LNCaP clone FGC (cell line): Measurements from ENCODE around the gene FRK.
A peak's percentile ranks its signal among the peaks of the same experiment; 100 is the strongest.

Experiments
- DNase-seq: peaks from one replicate; pipeline ENCODE4 v3.0.0-alpha.2; 2011; ENCODE audit warnings: low read depth
- H3K4me3 ChIP-seq: 2 replicates; pipeline ENCODE4 v1.5.1; 2011; ENCODE audit warnings: mild to moderate bottlenecking, low read depth, low read length, control low read depth
- CTCF ChIP-seq: IDR thresholded peaks from 2 replicates; pipeline ENCODE4 v1.5.1; 2012; ENCODE audit warnings: mild to moderate bottlenecking; ENCODE audit not compliant: control insufficient read depth, insufficient read depth; ENCODE audit errors: extremely low read depth

FRK gene

GRCh38 chr6:116074732-116075390 lies 14.2 kb upstream of the FRK start:
- TF ChIP-seq CTCF = no peak
- no peak overlapping the region for H3K4me3 ChIP-seq
- DNase-seq = no peak

DNA sequence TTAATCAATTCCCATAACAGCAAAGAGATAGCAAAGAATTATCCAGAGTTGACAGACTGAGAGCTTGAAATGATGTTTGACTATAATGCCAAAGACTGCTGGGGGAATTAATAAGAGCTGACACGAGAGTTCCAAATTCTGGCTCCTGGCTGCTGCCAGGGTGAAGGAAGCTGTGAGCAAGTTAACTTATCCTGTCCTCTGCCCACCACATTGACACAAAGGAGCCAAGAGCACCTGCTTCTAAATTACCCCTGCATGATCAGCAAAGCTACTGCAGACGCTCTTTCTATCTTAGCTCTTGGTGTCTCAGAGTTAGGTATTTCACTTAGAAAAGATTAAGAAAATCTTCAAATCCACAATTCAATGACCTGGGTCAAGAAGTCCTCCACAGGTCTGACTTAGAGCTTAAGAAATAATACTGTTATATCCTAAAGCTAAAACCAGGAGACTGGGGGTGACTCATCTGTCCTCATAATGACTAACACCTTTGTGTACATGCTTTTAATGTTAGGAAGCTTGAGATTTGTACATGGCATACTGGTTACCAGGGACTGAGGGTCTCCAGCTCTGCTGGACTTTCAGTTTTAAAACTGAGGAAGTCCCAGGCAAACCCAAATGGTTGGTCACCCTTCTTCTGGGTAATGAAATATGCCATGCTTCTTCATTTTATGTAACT lies 13.2 kb upstream of the FRK start:
- no peak for TF ChIP-seq CTCF
- DNase-seq = no peak
- H3K4me3 ChIP-seq = no peak overlapping the region

- no peak for TF ChIP-seq CTCF
- DNase-seq = no peak
- H3K4me3 ChIP-seq = no peak overlapping the region
Observed at GRCh38 chr6:116072368-116072767, 11.7 kb upstream of the FRK start.

DNA sequence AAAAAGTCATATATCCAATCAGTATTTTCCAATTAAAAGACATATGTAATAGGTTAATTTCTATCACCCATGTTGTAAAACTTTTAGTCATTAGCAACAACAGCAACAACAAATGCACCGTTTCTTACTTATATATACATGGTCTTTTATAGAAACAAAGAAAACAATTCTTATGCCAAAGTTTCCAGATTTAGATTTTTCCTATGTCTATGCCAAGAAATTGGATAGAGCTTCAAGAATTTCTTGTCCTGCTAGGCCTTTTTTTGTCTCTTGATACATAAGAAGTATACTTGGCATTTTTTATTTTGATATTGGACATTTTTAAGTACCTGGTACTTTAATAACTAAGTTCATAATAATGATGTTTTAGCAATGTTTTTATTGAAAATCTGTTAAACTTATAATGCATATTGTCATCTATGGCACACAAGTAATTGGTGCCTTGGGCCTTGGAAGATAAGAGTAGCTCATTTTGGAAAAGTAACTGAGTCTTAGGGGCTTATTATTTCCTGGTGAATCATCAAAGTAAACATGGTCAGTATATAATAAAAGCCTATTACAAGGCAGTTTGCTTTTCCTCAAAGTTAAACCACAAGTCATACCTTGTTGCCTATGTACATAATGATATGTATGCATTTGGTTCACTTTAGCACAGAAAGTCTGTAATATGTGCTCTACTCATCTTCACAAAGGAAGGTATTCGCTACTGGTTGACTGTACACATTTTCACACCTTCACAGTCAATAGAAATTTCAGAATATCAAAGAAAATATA lies 10.1 kb upstream of the FRK start:
- peak; percentile 25 for DNase-seq
- no peak overlapping the region for H3K4me3 ChIP-seq
- no peak for TF ChIP-seq CTCF

GRCh38 chr6:116070101-116070500 lies 9.4 kb upstream of the FRK start:
- DNase-seq = no peak
- H3K4me3 ChIP-seq = no peak overlapping the region
- no peak for TF ChIP-seq CTCF

GRCh38 chr6:116066789-116067188 lies 6.1 kb upstream of the FRK start:
- no peak for TF ChIP-seq CTCF
- DNase-seq = no peak
- no peak overlapping the region for H3K4me3 ChIP-seq
